WTC11 (cell line): ENCODE results near the gene SPX. TPM values are rescaled to one million over a fixed set of nuclear protein-coding genes. Genes with fewer than 3 reads are reported as not detected.

Source experiments
- ATAC-seq: fragments of 200-7000 bp; cut with Tn5 transposase; 2 replicates; pipeline ENCODE4 v1.10.0; 2021; ENCODE audit warnings: mild to moderate bottlenecking, moderate library complexity
- CTCF ChIA-PET: fragments of 300-600 bp; sonication (Branson Sonifier 250); formaldehyde crosslinking; loops from one replicate; lab custom pipeline; 2021; ENCODE audit warnings: antibody characterized with exemption; lab: Charles Lee
- POLR2A ChIA-PET: fragments of 350-600 bp; sonication (Branson Sonifier 250); formaldehyde crosslinking; loops from one replicate; lab custom pipeline; 2021; ENCODE audit warnings: antibody characterized with exemption; lab: Charles Lee
- DNase-seq: peaks from one replicate; pipeline ENCODE4 v3.0.0; 2021; ENCODE audit warnings: low spot score
- H3K27ac Mint-ChIP-seq: 2 replicates; pipeline ENCODE4 v1.8.0; 2021; ENCODE audit warnings: mixed read lengths
- H3K27me3 Mint-ChIP-seq: 2 replicates; pipeline ENCODE4 v1.8.0; 2021; ENCODE audit warnings: low read depth, mild to moderate bottlenecking, moderate library complexity, mixed read lengths
- H3K36me3 Mint-ChIP-seq: 2 replicates; pipeline ENCODE4 v1.8.0; 2021; ENCODE audit warnings: mixed read lengths
- H3K4me1 Mint-ChIP-seq: 2 replicates; pipeline ENCODE4 v1.8.0; 2022; ENCODE audit warnings: mixed read lengths
- H3K4me3 Mint-ChIP-seq: 2 replicates; pipeline ENCODE4 v1.8.0; 2021; ENCODE audit warnings: mild to moderate bottlenecking, moderate library complexity, mixed read lengths
- H3K9me3 Mint-ChIP-seq: 2 replicates; pipeline ENCODE4 v1.8.0; 2021; ENCODE audit warnings: mixed read lengths
- ATF2 ChIP-seq: sonication (generic); formaldehyde crosslinking; IDR thresholded peaks from 2 replicates; pipeline ENCODE4 v1.8.1; 2022; ENCODE audit warnings: low read depth, missing genetic modification reagents, borderline replicate concordance
- ATF3 ChIP-seq: sonication (generic); formaldehyde crosslinking; conservative IDR thresholded peaks from 2 replicates; pipeline ENCODE4 v1.8.1; 2022; ENCODE audit warnings: mild to moderate bottlenecking, missing genetic modification reagents
- CDX4 ChIP-seq: fragments of 250-450 bp; sonication (Bioruptor Pico); IDR thresholded peaks from 2 replicates; pipeline ENCODE4 v1.9.0; 2021; ENCODE audit warnings: moderate library complexity, mild to moderate bottlenecking, inconsistent platforms, borderline replicate concordance
- E2F4 ChIP-seq: sonication (generic); formaldehyde crosslinking; IDR thresholded peaks from 2 replicates; pipeline ENCODE4 v1.8.1; 2022; ENCODE audit warnings: low read depth, mild to moderate bottlenecking, moderate library complexity, missing genetic modification reagents, borderline replicate concordance
- FOXJ3 ChIP-seq: sonication (generic); formaldehyde crosslinking; IDR thresholded peaks from 2 replicates; pipeline ENCODE4 v1.9.0; 2021; ENCODE audit warnings: missing genetic modification reagents, mild to moderate bottlenecking, borderline replicate concordance
- FOXP1 ChIP-seq: sonication (generic); formaldehyde crosslinking; IDR thresholded peaks from 2 replicates; pipeline ENCODE4 v1.8.0; 2022; ENCODE audit warnings: missing genetic modification reagents, mild to moderate bottlenecking, moderate library complexity, borderline replicate concordance
- FOXP4 ChIP-seq: sonication (generic); formaldehyde crosslinking; IDR thresholded peaks from 2 replicates; pipeline ENCODE4 v1.8.0; 2022; ENCODE audit warnings: mild to moderate bottlenecking, missing genetic modification reagents
- JUN ChIP-seq: sonication (generic); formaldehyde crosslinking; IDR thresholded peaks from 2 replicates; pipeline ENCODE4 v1.8.0; 2023; ENCODE audit warnings: mild to moderate bottlenecking, missing genetic modification reagents
- MXD4 ChIP-seq: fragments of 250-450 bp; sonication (Bioruptor Pico); IDR thresholded peaks from 2 replicates; pipeline ENCODE4 v1.8.0; 2021; ENCODE audit warnings: mild to moderate bottlenecking, moderate library complexity, borderline replicate concordance
- NFATC4 ChIP-seq: fragments of 250-450 bp; sonication (Bioruptor Pico); IDR thresholded peaks from 2 replicates; pipeline ENCODE4 v1.9.0; 2021; ENCODE audit warnings: mild to moderate bottlenecking
- NFYB ChIP-seq: sonication (generic); formaldehyde crosslinking; conservative IDR thresholded peaks from 2 replicates; pipeline ENCODE4 v1.8.0; 2022; ENCODE audit warnings: low read depth, missing genetic modification reagents
- NR3C1 ChIP-seq: sonication (generic); formaldehyde crosslinking; conservative IDR thresholded peaks from 2 replicates; pipeline ENCODE4 v1.8.1; 2023; ENCODE audit warnings: low read depth, mild to moderate bottlenecking, missing genetic modification reagents
- OVOL2 ChIP-seq: fragments of 250-450 bp; sonication (Bioruptor Pico); IDR thresholded peaks from 2 replicates; pipeline ENCODE4 v1.9.0; 2021; ENCODE audit warnings: mild to moderate bottlenecking, borderline replicate concordance
- PRRX2 ChIP-seq: fragments of 250-450 bp; sonication (Bioruptor Pico); IDR thresholded peaks from 2 replicates; pipeline ENCODE4 v1.8.0; 2021; ENCODE audit warnings: mild to moderate bottlenecking
- RORB ChIP-seq: fragments of 250-450 bp; sonication (Bioruptor Pico); IDR thresholded peaks from 2 replicates; pipeline ENCODE4 v1.9.0; 2021; ENCODE audit warnings: mild to moderate bottlenecking
- SOX15 ChIP-seq: fragments of 250-450 bp; sonication (Bioruptor Pico); IDR thresholded peaks from 2 replicates; pipeline ENCODE4 v1.9.0; 2021; ENCODE audit warnings: mild to moderate bottlenecking
- SP1 ChIP-seq: sonication (generic); formaldehyde crosslinking; conservative IDR thresholded peaks from 2 replicates; pipeline ENCODE4 v1.8.1; 2022; ENCODE audit warnings: missing genetic modification reagents
- ZBTB43 ChIP-seq: sonication (generic); formaldehyde crosslinking; IDR thresholded peaks from 2 replicates; pipeline ENCODE4 v1.8.1; 2023; ENCODE audit warnings: mild to moderate bottlenecking, missing genetic modification reagents
- ZNF396 ChIP-seq: fragments of 250-450 bp; sonication (Bioruptor Pico); IDR thresholded peaks from 2 replicates; pipeline ENCODE4 v1.8.0; 2021; ENCODE audit warnings: mild to moderate bottlenecking, moderate library complexity, borderline replicate concordance
- total RNA-seq: library from RNA; stranded (reverse); gene quantifications from 3 replicates; pipeline ENCODE4 v1.2.3, GENCODE V29; 2021

SPX gene
- total RNA-seq, 1 experiment from 2014 or later = 0.46 TPM

- TF ChIP-seq NFYB (CRISPR knock-in tag) (no peak), NFATC4 (CRISPR knock-in tag) (no peak), ZNF396 (CRISPR knock-in tag) (no peak), PRRX2 (CRISPR knock-in tag) (no peak)
Observed at GRCh38 chr12:21546716-21547115, 20.6 kb downstream of the SPX start (continued).

- ChIA-PET POLR2A (no interaction called here), CTCF (no interaction called here)
- Mint-ChIP-seq H3K27me3 (no peaks in the 10 kb centered on the region), H3K4me3 (no peak overlapping the region), H3K4me1 (no peaks in the 10 kb centered on the region), H3K27ac (no peak overlapping the region), H3K9me3 (no peaks in the 10 kb centered on the region), H3K36me3 (no peaks in the 10 kb centered on the region)
- DNase-seq = no peak
- ATAC-seq = no peak
- TF ChIP-seq FOXJ3 (CRISPR knock-in tag) (no peak), ATF3 (CRISPR knock-in tag) (no peak), E2F4 (CRISPR knock-in tag) (no peak), NFYB (CRISPR knock-in tag) (no peak), SOX15 (CRISPR knock-in tag) (no peak), CDX4 (CRISPR knock-in tag) (no peak), FOXP4 (no peak), OVOL2 (CRISPR knock-in tag) (no peak), ATF2 (CRISPR knock-in tag) (no peak), JUN (CRISPR knock-in tag) (no peak), NR3C1 (CRISPR knock-in tag) (no peak), RORB (CRISPR knock-in tag) (no peak), MXD4 (CRISPR knock-in tag) (no peak), ZBTB43 (CRISPR knock-in tag) (no peak), FOXP1 (CRISPR knock-in tag) (no peak), SP1 (CRISPR knock-in tag) (no peak)
Observed at GRCh38 chr12:21547437-21547836, 21.3 kb downstream of the SPX start.
